ENCODE data around the gene UBD. TPM values are rescaled to one million over a fixed set of nuclear protein-coding genes. Genes with fewer than 3 reads are reported as not detected.

Gene UBD
- total and polyA plus RNA-seq, 2 of the 13 experiments (the other 11 are each of a cell fraction or from before 2014, with no cell fraction given): 13.9 to 172 TPM

DNA sequence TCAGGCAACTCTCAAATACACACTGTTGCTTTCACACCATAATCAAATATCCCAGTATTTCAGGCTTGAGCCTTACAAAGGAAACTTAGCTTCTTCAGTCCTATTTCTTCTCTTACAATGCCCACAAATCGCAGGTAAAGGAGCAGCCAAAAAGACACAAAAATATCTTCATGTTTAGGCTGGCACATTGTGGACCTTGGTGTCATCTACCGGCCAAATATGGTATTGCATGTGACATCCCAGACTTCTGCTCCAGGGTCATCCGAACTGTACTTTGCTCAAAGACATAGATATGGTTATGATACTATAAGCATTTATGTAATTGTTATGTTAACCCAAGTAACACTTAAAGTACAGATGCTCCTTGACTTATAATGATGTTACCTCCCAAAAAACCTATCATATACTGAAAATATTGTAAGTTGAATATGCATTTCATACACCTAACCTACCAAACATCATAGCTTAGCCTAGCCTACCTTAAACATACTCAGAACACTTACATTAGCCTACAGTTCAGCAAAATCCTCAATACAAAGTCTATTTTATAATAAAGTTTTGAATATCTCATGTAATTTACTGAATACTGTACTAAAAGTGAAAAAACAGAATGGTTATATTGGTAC lies 30.0 kb upstream of the UBD start (continued):
- TF ChIP-seq FOXK1 (CRISPR knock-in tag; IDR thresholded peaks at IDR 0.05; ENCODE audit: borderline replicate concordance, low read depth): 0 out of 2 replicates have a peak, but pooled peaks have one; percentile 31
- TF ChIP-seq, protein P1, sequence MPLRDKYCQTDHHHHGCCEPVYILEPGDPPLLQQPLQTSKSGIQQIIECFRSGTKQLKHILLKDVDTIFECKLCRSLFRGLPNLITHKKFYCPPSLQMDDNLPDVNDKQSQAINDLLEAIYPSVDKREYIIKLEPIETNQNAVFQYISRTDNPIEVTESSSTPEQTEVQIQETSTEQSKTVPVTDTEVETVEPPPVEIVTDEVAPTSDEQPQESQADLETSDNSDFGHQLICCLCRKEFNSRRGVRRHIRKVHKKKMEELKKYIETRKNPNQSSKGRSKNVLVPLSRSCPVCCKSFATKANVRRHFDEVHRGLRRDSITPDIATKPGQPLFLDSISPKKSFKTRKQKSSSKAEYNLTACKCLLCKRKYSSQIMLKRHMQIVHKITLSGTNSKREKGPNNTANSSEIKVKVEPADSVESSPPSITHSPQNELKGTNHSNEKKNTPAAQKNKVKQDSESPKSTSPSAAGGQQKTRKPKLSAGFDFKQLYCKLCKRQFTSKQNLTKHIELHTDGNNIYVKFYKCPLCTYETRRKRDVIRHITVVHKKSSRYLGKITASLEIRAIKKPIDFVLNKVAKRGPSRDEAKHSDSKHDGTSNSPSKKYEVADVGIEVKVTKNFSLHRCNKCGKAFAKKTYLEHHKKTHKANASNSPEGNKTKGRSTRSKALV (CRISPR knock-in tag; IDR thresholded peaks at IDR 0.05): no peak
- no peak for TF ChIP-seq ZNF776 (CRISPR knock-in tag; IDR thresholded peaks at IDR 0.05)
- TF ChIP-seq RAD21 (CRISPR knock-in tag; IDR thresholded peaks at IDR 0.05): peak; percentile 79
- TF ChIP-seq ZNF260 (CRISPR knock-in tag; IDR thresholded peaks at IDR 0.05; ENCODE audit: borderline replicate concordance, low read depth): no peak
- TF ChIP-seq ZNF136 (CRISPR knock-in tag; IDR thresholded peaks at IDR 0.05; ENCODE audit: low read depth): no peak
- no peak for TF ChIP-seq YY1 (IDR thresholded peaks at IDR 0.05; ENCODE audit: insufficient read depth, insufficient replicate concordance, low read depth, low read length)
- TF ChIP-seq ZNF816 (CRISPR knock-in tag; IDR thresholded peaks at IDR 0.05; ENCODE audit: borderline replicate concordance): no peak
- TF ChIP-seq STAG1 (CRISPR knock-in tag; IDR thresholded peaks at IDR 0.05): peak; percentile 96
- TF ChIP-seq CTCF (CRISPR knock-in tag; IDR thresholded peaks at IDR 0.05): peak; percentile 97
- no peak for TF ChIP-seq ZNF10 (CRISPR knock-in tag; IDR thresholded peaks at IDR 0.05; ENCODE audit: borderline replicate concordance, low read depth)
- no peak for TF ChIP-seq RNF2 (conservative IDR thresholded peaks at IDR 0.05; ENCODE audit: low read depth)
- TF ChIP-seq KLF11 (CRISPR knock-in tag; IDR thresholded peaks at IDR 0.05): no peak
- TF ChIP-seq ZFP37 (CRISPR knock-in tag; IDR thresholded peaks at IDR 0.05; ENCODE audit: borderline replicate concordance): no peak
- peak; percentile 16; the same call in 1 of the 2 replicates for TF ChIP-seq FOXO1 (CRISPR knock-in tag; IDR thresholded peaks at IDR 0.05)
- TF ChIP-seq, protein P2, sequence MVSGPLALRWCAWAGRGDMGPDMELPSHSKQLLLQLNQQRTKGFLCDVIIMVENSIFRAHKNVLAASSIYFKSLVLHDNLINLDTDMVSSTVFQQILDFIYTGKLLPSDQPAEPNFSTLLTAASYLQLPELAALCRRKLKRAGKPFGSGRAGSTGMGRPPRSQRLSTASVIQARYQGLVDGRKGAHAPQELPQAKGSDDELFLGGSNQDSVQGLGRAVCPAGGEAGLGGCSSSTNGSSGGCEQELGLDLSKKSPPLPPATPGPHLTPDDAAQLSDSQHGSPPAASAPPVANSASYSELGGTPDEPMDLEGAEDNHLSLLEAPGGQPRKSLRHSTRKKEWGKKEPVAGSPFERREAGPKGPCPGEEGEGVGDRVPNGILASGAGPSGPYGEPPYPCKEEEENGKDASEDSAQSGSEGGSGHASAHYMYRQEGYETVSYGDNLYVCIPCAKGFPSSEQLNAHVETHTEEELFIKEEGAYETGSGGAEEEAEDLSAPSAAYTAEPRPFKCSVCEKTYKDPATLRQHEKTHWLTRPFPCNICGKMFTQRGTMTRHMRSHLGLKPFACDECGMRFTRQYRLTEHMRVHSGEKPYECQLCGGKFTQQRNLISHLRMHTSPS (CRISPR knock-in tag; IDR thresholded peaks at IDR 0.05; ENCODE audit: low read depth): no peak
- no peak for TF ChIP-seq ZFP82 (CRISPR knock-in tag; IDR thresholded peaks at IDR 0.05; ENCODE audit: borderline replicate concordance)
- TF ChIP-seq CHD4 (IDR thresholded peaks at IDR 0.05; ENCODE audit: borderline replicate concordance, low read length): no peak
- TF ChIP-seq SMC3 (IDR thresholded peaks at IDR 0.05; ENCODE audit: low read length): peak; percentile 92
- TF ChIP-seq ZNF672 (CRISPR knock-in tag; IDR thresholded peaks at IDR 0.05): no peak
- 0 out of 2 replicates have a peak, but pooled peaks have one; percentile 48 for TF ChIP-seq MTF2 (CRISPR knock-in tag; IDR thresholded peaks at IDR 0.05; ENCODE audit: borderline replicate concordance)
- TF ChIP-seq HOXA7 (CRISPR knock-in tag; IDR thresholded peaks at IDR 0.05): no peak
- TF ChIP-seq ZC3H4 (CRISPR knock-in tag; IDR thresholded peaks at IDR 0.05; ENCODE audit: borderline replicate concordance): no peak
- TF ChIP-seq RARA (CRISPR knock-in tag; IDR thresholded peaks at IDR 0.05): 0 out of 2 replicates have a peak, but pooled peaks have one; percentile 8

Data from HepG2 (cell line).